SK-MEL-5 (cell line): ENCODE results near the gene ALDH1A2. TPM values are rescaled to one million over a fixed set of nuclear protein-coding genes. Genes with fewer than 3 reads are reported as not detected.
"Not testable (repeated sequence)": the region's sequence is repeated elsewhere in the genome, so short reads cannot be mapped to it uniquely, and the experiment has no call there.

Source experiments
- DNase-seq: peaks from one replicate; pipeline ENCODE4 v3.0.0-alpha.2; 2016; ENCODE audit warnings: low read depth, low spot score
- in situ Hi-C: cut with HindIII; loops from 2 replicates; pipeline ENCODE4 v1.10.0; 2016; ENCODE audit warnings: low sequenced_read_pairs, high pct_unique_total_duplicates, low pct_unique_long_range_greater_than_20kb
- total RNA-seq: library from RNA; depleted of rRNA; stranded (reverse); fragments of >200 nt; shearing (Covaris generic); gene quantifications from 2 replicates; pipeline ENCODE4 v1.2.3, GENCODE V29; 2014

The ALDH1A2 gene
- total RNA-seq, 1 experiment from 2014 or later = 0.18 TPM

GRCh38 chr15:58021332-58022230, 43.9 kb downstream of the ALDH1A2 start:
- in situ Hi-C loops = no loop called here
- DNase-seq = no peak

- no peak for DNase-seq
- in situ Hi-C loops = no loop called here
Measured at GRCh38 chr15:58019503-58020376, 45.8 kb downstream of the ALDH1A2 start.

GRCh38 chr15:58017869-58018268, 47.6 kb downstream of the ALDH1A2 start:
- in situ Hi-C loops = no loop called here

GRCh38 chr15:58016581-58017175, 48.8 kb downstream of the ALDH1A2 start:
- no peak for DNase-seq
- in situ Hi-C loops = no loop called here

More at GRCh38 chr15:58017869-58018268, 47.6 kb downstream of the ALDH1A2 start:
- no peak for DNase-seq

- no peak for DNase-seq
- in situ Hi-C loops = no loop called here
Measured at GRCh38 chr15:58015565-58015964, 49.9 kb downstream of the ALDH1A2 start.

GRCh38 chr15:58014470-58014869, 51.0 kb downstream of the ALDH1A2 start:
- DNase-seq = no peak
- in situ Hi-C loops = no loop called here

- in situ Hi-C loops = no loop called here
- DNase-seq = no peak
Measured at GRCh38 chr15:58014040-58014439, 51.5 kb downstream of the ALDH1A2 start.

- in situ Hi-C loops = no loop called here
Measured at GRCh38 chr15:58010983-58011382, 54.5 kb downstream of the ALDH1A2 start.

GRCh38 chr15:58003810-58004209, 61.7 kb downstream of the ALDH1A2 start:
- no peak for DNase-seq
- in situ Hi-C loops = no loop called here

More at GRCh38 chr15:58010983-58011382, 54.5 kb downstream of the ALDH1A2 start:
- DNase-seq = no peak

- in situ Hi-C loops = no loop called here
- no peak for DNase-seq
Measured at GRCh38 chr15:58002338-58003126, 63.0 kb downstream of the ALDH1A2 start.

- DNase-seq, in situ Hi-C loops: not testable (repeated sequence)
Measured at GRCh38 chr15:57999699-58000098, 65.8 kb downstream of the ALDH1A2 start.

- in situ Hi-C loops = no loop called here
- DNase-seq = no peak
Measured at GRCh38 chr15:57996561-57996960, 69.0 kb downstream of the ALDH1A2 start.

- in situ Hi-C loops = no loop called here
- DNase-seq = no peak
Measured at GRCh38 chr15:57994221-57995049, 71.1 kb downstream of the ALDH1A2 start.

GRCh38 chr15:57993409-57994145, 71.9 kb downstream of the ALDH1A2 start:
- in situ Hi-C loops = no loop called here
- DNase-seq = no peak

- in situ Hi-C loops = no loop called here
- no peak for DNase-seq
Measured at GRCh38 chr15:57992761-57993355, 72.7 kb downstream of the ALDH1A2 start.

- in situ Hi-C loops = no loop called here
- no peak for DNase-seq
Measured at GRCh38 chr15:57973534-57973933, 92.0 kb downstream of the ALDH1A2 start.
